MCF 10A (cell line): ENCODE results near the gene GTSE1. TPM values are rescaled to one million over a fixed set of nuclear protein-coding genes. Genes with fewer than 3 reads are reported as not detected.

Experiments used
- BruUV-seq: library from RNA; stranded (reverse); fragments of 400-500 nt; replicated peaks from 2 replicates; lab custom pipeline; 2021; lab: Mats Ljungman, UMichigan
- CTCF ChIA-PET: fragments of 300-600 bp; sonication (Branson Sonifier 250); formaldehyde crosslinking; extraction: SDS; loops from one replicate; lab custom pipeline; 2021; ENCODE audit warnings: antibody characterized with exemption, inconsistent platforms; lab: Yijun Ruan, JAX
- POLR2A ChIA-PET: fragments of 300-600, 350-650 bp; sonication (Branson Sonifier 250); formaldehyde crosslinking; extraction: SDS; loops from one replicate; lab custom pipeline; 2020; ENCODE audit warnings: antibody characterized with exemption, inconsistent platforms; lab: Yijun Ruan, JAX
- DNase-seq: peaks from one replicate; pipeline ENCODE4 v3.0.0-alpha.2; 2018; ENCODE audit not compliant: unreplicated experiment
- H3K27ac Mint-ChIP-seq: one replicate; pipeline ENCODE4 v1.8.0; 2022; ENCODE audit warnings: mild to moderate bottlenecking, low read depth, mixed read lengths; ENCODE audit not compliant: unreplicated experiment
- H3K27me3 Mint-ChIP-seq: one replicate; pipeline ENCODE4 v1.8.0; 2022; ENCODE audit warnings: mixed read lengths; ENCODE audit not compliant: insufficient read depth, unreplicated experiment
- H3K36me3 Mint-ChIP-seq: one replicate; pipeline ENCODE4 v1.8.0; 2022; ENCODE audit warnings: mild to moderate bottlenecking, moderate library complexity, mixed read lengths; ENCODE audit not compliant: insufficient read depth, unreplicated experiment
- H3K4me1 Mint-ChIP-seq: one replicate; pipeline ENCODE4 v1.8.0; 2022; ENCODE audit warnings: mixed read lengths; ENCODE audit not compliant: insufficient read depth, unreplicated experiment
- H3K4me3 Mint-ChIP-seq: one replicate; pipeline ENCODE4 v1.8.0; 2022; ENCODE audit warnings: mild to moderate bottlenecking, moderate library complexity, mixed read lengths; ENCODE audit not compliant: unreplicated experiment
- H3K9me3 Mint-ChIP-seq: one replicate; pipeline ENCODE4 v1.8.0; 2022; ENCODE audit warnings: mixed read lengths; ENCODE audit not compliant: unreplicated experiment
- intact Hi-C: fragments of 100-400 bp; cut with micrococcal nuclease; formaldehyde crosslinking; loops from 2 replicates; pipeline ENCODE4 v1.14.1; 2022
- total RNA-seq: library from RNA; stranded (reverse); gene quantifications from 2 replicates; pipeline ENCODE4 v1.2.3, GENCODE V29; 2022
- TF ChIP-seq, protein P1 (sequence below): fragments of 200-600 bp; IDR thresholded peaks from one replicate; pipeline ENCODE4 v1.8.0; 2022; ENCODE audit warnings: antibody characterized with exemption, mild to moderate bottlenecking; ENCODE audit not compliant: unreplicated experiment

The GTSE1 gene
- total RNA-seq, 1 experiment from 2014 or later: 19.9 TPM

- POLR2A ChIA-PET: no interaction called here
- peaks cover 72% of the 10 kb centered on the region for H3K36me3 Mint-ChIP-seq
- CTCF ChIA-PET: interaction anchor here (0.7 kb wide), 1 partner anchor 16 kb away, joined by 3 read pairs; no protein-coding TSS in a partner anchor
- TF ChIP-seq, protein P1, sequence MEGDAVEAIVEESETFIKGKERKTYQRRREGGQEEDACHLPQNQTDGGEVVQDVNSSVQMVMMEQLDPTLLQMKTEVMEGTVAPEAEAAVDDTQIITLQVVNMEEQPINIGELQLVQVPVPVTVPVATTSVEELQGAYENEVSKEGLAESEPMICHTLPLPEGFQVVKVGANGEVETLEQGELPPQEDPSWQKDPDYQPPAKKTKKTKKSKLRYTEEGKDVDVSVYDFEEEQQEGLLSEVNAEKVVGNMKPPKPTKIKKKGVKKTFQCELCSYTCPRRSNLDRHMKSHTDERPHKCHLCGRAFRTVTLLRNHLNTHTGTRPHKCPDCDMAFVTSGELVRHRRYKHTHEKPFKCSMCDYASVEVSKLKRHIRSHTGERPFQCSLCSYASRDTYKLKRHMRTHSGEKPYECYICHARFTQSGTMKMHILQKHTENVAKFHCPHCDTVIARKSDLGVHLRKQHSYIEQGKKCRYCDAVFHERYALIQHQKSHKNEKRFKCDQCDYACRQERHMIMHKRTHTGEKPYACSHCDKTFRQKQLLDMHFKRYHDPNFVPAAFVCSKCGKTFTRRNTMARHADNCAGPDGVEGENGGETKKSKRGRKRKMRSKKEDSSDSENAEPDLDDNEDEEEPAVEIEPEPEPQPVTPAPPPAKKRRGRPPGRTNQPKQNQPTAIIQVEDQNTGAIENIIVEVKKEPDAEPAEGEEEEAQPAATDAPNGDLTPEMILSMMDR: no peak
- intact Hi-C loops: no loop called here
- no TSS peak for BruUV-seq
- DNase-seq: no peak
- no peaks in the 10 kb centered on the region for H3K9me3 Mint-ChIP-seq
- H3K4me1 Mint-ChIP-seq: peaks cover 4% of the 10 kb centered on the region
- no peak overlapping the region for H3K4me3 Mint-ChIP-seq
- H3K27me3 Mint-ChIP-seq: no peaks in the 10 kb centered on the region
- no peak overlapping the region for H3K27ac Mint-ChIP-seq
Observed at GRCh38 chr22:46380069-46380468, 83.4 kb downstream of the GTSE1 start.

Other genes starting within 250 kb of the GTSE1 start
- 8.0 and 10.1 TPM in 2 replicates for gene PPARA, start 146.3 kb upstream of the GTSE1 start, total RNA-seq
- gene CDPF1, start 46.6 kb upstream of the GTSE1 start, total RNA-seq: 6.3 and 9.0 TPM in 2 replicates
- not detected in 2 replicates for gene PKDREJ, start 33.5 kb upstream of the GTSE1 start, total RNA-seq
- 16.7 and 17.8 TPM in 2 replicates for gene TTC38, start 28.9 kb upstream of the GTSE1 start, total RNA-seq
- 46.6 and 48.7 TPM in 2 replicates for gene TRMU, start 38.8 kb downstream of the GTSE1 start, total RNA-seq
- 49.1 and 69.2 TPM in 2 replicates for gene CELSR1, start 240.8 kb downstream of the GTSE1 start, total RNA-seq